Spleen (tissue), 7 donors: ENCODE measurements around the gene ARID3A.

Source experiments
- CTCF ChIP-seq, 11 experiments: fragments of 200-600 bp in 7 of 11; fragments of 450-650 bp in 4 of 11; sonication (generic) in 4 of 11; IDR thresholded peaks in 8 of 11; conservative IDR thresholded peaks in 3 of 11; 1 replicate in 7 of 11; 2 replicates in 4 of 11; pipeline versions ENCODE4 v1.4.0 to v1.8.0; 2016 to 2021; ENCODE audit warnings: antibody characterized with exemption in 11 of 11, inconsistent platforms in 4 of 11, mild to moderate bottlenecking in 1 of 11
- POLR2A ChIP-seq, 3 donors: fragments of 450-650 bp; IDR thresholded peaks; one replicate each; pipeline ENCODE4 v1.5.1; 2017; ENCODE audit warnings: antibody characterized with exemption in 3 of 3, mild to moderate bottlenecking in 1 of 3
- POLR2AphosphoS5 ChIP-seq, 3 donors: sonication (generic); formaldehyde crosslinking; IDR thresholded peaks; one replicate each; pipeline ENCODE4 v1.5.1; 2017; ENCODE audit warnings: antibody characterized with exemption in 3 of 3
- donor health status: DM: no; HTN: no; CAD: no; lungs with moderate emphysema.
- donor health status: DM: no; HTN: no; CAD: no.
- donor health status: DM: no; HTN: no; CAD: no.

DNA sequence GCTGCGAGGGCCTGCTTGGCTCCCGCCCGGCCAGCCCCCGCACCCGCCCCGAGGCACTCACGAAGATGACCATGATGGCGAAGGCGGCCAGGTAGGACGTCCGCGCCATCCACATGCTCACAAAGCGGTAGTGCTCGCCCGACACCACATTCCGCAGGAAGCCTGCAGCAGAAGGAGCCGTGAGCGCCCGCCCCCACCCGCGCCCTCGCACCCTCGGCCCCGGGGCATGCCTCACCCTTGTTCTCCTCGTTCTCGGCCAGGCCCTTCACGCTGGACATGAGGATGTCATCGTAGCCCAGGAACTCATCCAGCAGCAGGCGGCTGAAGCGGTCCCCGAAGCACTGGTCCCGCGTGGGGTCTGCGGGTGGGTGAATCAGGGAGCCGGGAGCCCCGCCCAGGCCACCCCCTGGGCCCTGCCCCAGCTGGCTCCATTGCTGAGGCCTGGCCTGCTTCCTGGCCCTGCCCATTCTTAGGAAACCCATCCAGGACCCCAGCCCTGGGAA, 86.0 kb downstream of the ARID3A start:
- TF ChIP-seq CTCF (IDR thresholded peaks at IDR 0.05 in 8 of 11, conservative IDR thresholded peaks at IDR 0.05 in 3 of 11) (no peak), POLR2AphosphoS5 (IDR thresholded peaks at IDR 0.05) (peak in 2 of 3 donors; percentile 9 to 24), POLR2A (IDR thresholded peaks at IDR 0.05) (no peak)
